Neutrophil (primary cell): ENCODE measurements around the gene KRTAP5-1.

Experiments
- H3K27ac ChIP-seq: fragments of 200-600 bp; sonication (generic); 2 replicates; pipeline ENCODE4 v1.5.1; 2016; ENCODE audit warnings: mild to moderate bottlenecking, moderate library complexity
- H3K27me3 ChIP-seq: fragments of 200-600 bp; sonication (generic); 2 replicates; pipeline ENCODE4 v1.6.0; 2016; ENCODE audit warnings: mild to moderate bottlenecking
- H3K36me3 ChIP-seq: fragments of 200-600 bp; sonication (generic); 2 replicates; pipeline ENCODE4 v1.5.1; 2017
- H3K4me1 ChIP-seq, 2 experiments: fragments of 200-600 bp in 1 of 2; sonication (generic) in 1 of 2; 1 replicate in 1 of 2; 2 replicates in 1 of 2; pipeline versions ENCODE4 v1.5.1 to v1.6.1; 2013 to 2016; ENCODE audit warnings: low read depth in 1 of 2, low read length in 1 of 2, mild to moderate bottlenecking in 1 of 2, moderate library complexity in 1 of 2; ENCODE audit not compliant: control insufficient read depth in 1 of 2, insufficient read depth in 1 of 2
- H3K4me3 ChIP-seq, 2 experiments: fragments of 200-600 bp in 1 of 2; sonication (generic) in 1 of 2; 1 replicate in 1 of 2; 2 replicates in 1 of 2; pipeline ENCODE4 v1.5.1; 2013 to 2016; ENCODE audit warnings: low read depth in 1 of 2, low read length in 1 of 2, mild to moderate bottlenecking in 1 of 2, moderate library complexity in 1 of 2
- H3K9me3 ChIP-seq: fragments of 200-600 bp; sonication (generic); 2 replicates; pipeline ENCODE4 v1.5.1; 2016
- CTCF ChIP-seq: fragments of 200-600 bp; sonication (generic); IDR thresholded peaks from 2 replicates; pipeline ENCODE4 v1.5.1; 2016; ENCODE audit warnings: antibody characterized with exemption

The KRTAP5-1 gene

GRCh38 chr11:1567721-1568100 is 17.4 kb downstream of the KRTAP5-1 start:
- Histone ChIP-seq H3K4me3 (no peak overlapping the region), H3K27me3 (peaks cover 97% of the 10 kb centered on the region), H3K9me3 (no peaks in the 10 kb centered on the region), H3K36me3 (no peaks in the 10 kb centered on the region), H3K4me1 (peaks cover 0 to 4% of the 10 kb centered on the region in 2 experiments), H3K27ac (no peak overlapping the region)
- no peak for TF ChIP-seq CTCF

- TF ChIP-seq CTCF, result no peak
- Histone ChIP-seq H3K4me1 (no peaks in the 10 kb centered on the region), H3K36me3 (no peaks in the 10 kb centered on the region), H3K9me3 (no peaks in the 10 kb centered on the region), H3K27me3 (peaks cover 97% of the 10 kb centered on the region), H3K27ac (no peak overlapping the region), H3K4me3 (no peak overlapping the region)
Observed at GRCh38 chr11:1567052-1567720, 17.9 kb downstream of the KRTAP5-1 start.

- H3K4me3 ChIP-seq, result no peak overlapping the region
- H3K27ac ChIP-seq, result no peak overlapping the region
- no peaks in the 10 kb centered on the region for H3K9me3 ChIP-seq
- no peak for TF ChIP-seq CTCF
- no peaks in the 10 kb centered on the region for H3K4me1 ChIP-seq
- H3K27me3 ChIP-seq, result peaks cover 95% of the 10 kb centered on the region
- no peaks in the 10 kb centered on the region for H3K36me3 ChIP-seq
Observed at GRCh38 chr11:1566381-1567051, 18.6 kb downstream of the KRTAP5-1 start.

GRCh38 chr11:1565904-1566247 is 19.2 kb downstream of the KRTAP5-1 start:
- TF ChIP-seq CTCF, result no peak
- no peaks in the 10 kb centered on the region for H3K4me1 ChIP-seq

GRCh38 chr11:1565173-1565903 is 19.7 kb downstream of the KRTAP5-1 start:
- no peaks in the 10 kb centered on the region for H3K9me3 ChIP-seq
- H3K36me3 ChIP-seq, result no peaks in the 10 kb centered on the region
- no peak for TF ChIP-seq CTCF
- H3K4me1 ChIP-seq, result no peaks in the 10 kb centered on the region
- H3K27me3 ChIP-seq, result peaks cover 95% of the 10 kb centered on the region
- no peak overlapping the region for H3K4me3 ChIP-seq
- H3K27ac ChIP-seq, result no peak overlapping the region

More at GRCh38 chr11:1565904-1566247, 19.2 kb downstream of the KRTAP5-1 start:
- H3K27ac ChIP-seq, result no peak overlapping the region
- H3K4me3 ChIP-seq, result no peak overlapping the region
- no peaks in the 10 kb centered on the region for H3K36me3 ChIP-seq
- H3K9me3 ChIP-seq, result no peaks in the 10 kb centered on the region
- peaks cover 95% of the 10 kb centered on the region for H3K27me3 ChIP-seq
